NCI-H146 (cell line): ENCODE measurements around the gene SPTBN4.
"Not testable (repeated sequence)": the region's sequence is repeated elsewhere in the genome, so short reads cannot be mapped to it uniquely, and the experiment has no call there.

ENCODE experiments used
- DNase-seq: peaks from one replicate; lab custom pipeline; 2025; lab: John Stamatoyannopoulos, UW

The SPTBN4 gene

DNA sequence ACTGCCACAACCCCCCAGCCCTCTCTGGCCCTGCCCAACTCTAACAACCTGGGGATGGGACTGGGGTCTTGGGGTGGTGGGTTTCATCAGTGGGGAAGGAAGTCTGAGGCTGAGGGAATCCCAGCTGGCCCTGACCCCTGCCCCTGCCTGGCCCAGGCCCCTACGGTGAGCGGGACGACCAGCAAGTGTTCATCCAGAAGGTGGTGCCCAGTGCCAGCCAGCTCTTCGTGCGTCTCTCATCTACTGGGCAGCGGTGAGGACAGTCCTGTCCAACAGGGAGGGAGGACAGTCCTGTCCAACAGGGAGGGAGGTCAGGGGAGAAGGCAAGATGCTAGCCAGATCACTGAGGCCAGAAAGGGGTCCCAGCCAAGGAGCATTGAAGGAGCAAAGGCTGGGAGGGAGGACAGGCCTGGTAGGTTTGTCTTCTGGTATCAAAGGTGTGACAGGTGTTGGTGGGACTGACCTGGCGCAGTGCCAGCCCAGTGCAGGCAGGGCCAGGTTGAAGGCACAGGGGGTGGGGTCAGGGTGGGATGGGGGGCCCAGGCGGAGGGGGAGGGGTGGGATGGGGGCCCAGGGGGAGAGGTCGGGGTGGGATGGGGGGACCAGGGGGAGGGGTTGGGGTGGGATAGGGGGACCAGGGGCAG is 122.2 kb downstream of the SPTBN4 start:
- no peak for DNase-seq

DNA sequence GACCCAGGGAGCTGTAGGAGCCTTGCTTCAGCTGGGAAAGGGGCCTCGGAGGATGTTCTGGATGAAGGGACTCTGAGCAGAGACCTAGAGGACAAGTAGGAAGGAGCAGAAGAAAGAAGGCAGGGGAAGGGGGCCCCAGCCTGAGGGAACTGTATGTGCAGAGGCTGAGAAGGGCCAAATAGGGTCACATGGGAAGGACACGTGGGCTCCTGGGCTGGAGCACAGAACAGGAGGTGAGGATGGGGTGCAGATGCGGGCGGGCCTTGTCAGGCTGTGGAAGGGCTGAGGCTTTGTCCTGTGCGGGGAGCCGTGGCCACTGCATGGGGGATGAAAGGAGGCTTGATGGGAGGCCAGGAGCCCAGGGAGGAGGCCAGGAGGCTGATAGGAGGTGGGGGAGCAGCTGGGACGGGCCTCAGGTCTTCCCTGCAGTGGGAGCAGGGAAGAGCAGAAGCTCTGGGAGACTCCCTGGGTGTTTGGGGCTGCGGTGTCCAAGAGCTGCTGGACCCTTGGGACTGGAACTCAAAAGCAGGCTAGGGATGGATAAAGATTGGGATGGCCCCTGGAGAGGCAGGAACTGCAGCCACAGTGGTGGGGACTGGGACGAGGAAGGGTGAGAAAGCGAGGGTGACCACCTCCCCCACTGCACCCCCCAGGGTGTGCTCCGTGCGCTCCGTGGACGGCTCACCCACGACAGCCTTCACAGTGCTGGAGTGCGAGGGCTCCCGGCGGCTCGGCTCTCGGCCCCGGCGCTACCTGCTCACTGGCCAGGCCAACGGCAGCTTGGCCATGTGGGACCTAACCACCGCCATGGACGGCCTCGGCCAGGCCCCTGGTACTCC is 123.0 kb downstream of the SPTBN4 start:
- no peak for DNase-seq

DNA sequence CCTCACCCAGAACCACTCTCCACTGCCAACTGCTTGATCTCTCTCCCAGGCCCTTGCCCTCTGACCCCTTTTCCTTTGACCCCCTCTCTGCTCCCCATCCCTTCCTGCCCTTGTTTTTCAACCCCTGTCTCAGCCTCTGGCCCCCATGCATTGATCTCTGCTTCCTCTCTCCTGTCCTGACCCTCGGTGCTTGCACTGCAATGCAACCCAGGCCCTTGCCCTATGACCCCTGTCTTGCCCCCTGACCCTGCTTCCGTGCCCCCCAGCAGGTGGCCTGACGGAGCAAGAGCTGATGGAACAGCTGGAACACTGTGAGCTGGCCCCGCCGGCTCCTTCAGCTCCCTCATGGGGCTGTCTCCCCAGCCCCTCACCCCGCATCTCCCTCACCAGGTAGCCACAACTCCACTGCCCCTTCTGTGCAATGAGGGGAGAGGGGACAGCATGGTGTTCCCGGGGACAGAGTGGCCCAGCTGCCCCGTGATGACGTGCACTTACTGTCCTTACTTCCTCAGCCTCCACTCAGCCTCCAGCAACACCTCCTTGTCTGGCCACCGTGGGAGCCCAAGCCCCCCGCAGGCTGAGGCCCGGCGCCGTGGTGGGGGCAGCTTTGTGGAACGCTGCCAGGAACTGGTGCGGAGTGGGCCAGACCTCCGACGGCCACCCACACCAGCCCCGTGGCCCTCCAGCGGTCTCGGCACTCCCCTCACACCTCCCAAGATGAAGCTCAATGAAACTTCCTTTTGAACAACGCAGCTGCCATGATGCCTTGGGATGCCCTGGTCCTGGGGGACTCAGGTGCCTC is 123.9 kb downstream of the SPTBN4 start:
- DNase-seq, result no peak

DNA sequence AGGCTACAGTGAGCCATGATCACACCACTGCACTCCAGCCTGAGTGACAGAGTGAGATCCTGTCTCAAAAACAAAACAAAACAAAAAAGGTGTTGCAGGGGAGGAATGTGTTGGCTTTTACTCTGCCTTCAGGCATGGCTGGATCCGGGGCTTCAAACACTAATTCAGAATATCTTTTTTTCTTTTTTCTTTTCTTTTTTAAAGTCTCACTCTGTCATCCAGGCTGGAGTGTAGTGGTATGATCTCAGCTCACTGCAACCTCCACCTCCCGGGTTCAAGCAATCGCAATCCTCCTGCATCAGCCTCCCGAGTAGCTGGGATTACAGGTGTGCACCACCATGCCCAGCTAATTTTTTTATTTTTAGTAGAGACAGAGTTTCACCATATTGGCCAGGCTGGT is 124.9 kb downstream of the SPTBN4 start:
- not testable (repeated sequence) for DNase-seq

- DNase-seq, result peak; percentile 57
These were observed 125.4 kb downstream of the SPTBN4 start for GRCh38 chr19:40592170-40592569.

DNA sequence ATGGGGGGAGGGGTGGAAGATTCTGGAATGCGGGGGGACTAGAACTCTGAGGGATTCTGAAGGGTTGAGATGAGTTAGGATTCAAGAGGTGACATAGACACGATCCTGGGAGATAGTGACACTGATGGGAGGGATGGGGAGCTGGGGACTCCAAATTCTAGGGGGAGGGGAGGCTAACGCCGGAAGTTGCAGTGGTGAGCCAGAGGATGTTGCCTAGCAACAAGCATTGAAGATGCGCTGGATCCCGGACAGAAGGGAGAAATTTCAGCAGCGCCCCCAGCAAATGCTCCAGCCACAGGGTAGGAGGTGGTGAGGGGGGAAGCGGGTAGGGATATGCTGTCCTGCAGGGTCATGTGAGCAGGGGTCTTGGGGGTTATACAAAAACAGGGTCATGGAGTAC is 127.5 kb downstream of the SPTBN4 start:
- DNase-seq, result peak; percentile 21

DNA sequence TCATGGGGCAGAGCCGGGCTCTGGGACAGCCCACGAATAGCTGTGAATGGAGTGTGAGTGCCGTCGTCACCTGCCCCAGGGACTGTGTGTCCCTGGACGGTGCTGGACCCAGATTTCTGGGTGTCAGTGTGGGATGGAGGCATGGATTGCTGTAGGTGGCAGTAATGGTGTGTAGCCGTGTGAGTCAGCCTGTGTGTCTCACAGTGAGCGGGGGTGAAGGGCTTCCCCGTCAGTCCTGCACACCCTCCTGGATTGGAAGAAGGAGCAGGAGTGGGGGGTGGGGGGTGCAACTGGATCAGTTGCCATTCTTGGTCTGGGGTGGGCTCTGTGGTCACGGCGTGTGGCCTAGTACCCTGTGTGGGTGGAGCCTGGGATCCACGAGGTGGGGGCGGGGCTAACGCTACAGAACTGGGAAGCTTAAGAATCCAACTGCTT is 127.9 kb downstream of the SPTBN4 start:
- no peak for DNase-seq

DNA sequence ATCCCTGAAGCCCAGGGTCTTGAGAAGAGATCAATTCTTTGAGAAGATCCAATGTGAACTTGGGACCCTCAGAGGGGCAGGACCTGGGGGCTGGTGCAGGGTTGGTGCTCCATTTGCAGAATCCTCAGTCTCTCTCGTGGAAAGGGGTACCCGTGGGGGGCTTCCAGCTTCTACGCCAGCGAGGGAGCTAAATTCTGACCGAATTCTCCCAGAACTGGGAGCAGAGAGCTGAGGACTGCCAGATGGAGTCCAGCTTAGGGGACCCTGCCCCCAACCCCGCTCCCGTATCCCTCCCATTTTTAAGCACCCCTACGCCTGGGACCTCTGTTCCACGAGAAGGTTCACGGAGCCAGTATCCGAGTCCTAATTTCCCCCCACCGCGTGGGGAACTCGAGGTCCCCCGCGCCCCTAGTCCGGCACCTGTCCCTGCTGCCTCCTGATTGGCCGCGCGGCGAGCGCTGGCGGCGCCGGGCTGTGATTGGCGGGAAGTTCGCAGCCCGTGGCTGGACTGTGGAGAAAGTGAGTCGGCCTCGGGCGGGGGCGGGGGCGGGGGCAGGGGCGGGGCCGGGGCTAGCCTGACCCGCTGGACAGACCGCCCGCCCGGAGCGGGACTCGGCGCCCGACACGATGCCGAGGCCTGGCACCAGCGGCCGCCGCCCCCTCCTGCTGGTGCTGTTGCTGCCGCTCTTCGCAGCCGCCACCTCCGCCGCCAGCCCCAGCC is 130.0 kb downstream of the SPTBN4 start:
- DNase-seq, result no peak

DNA sequence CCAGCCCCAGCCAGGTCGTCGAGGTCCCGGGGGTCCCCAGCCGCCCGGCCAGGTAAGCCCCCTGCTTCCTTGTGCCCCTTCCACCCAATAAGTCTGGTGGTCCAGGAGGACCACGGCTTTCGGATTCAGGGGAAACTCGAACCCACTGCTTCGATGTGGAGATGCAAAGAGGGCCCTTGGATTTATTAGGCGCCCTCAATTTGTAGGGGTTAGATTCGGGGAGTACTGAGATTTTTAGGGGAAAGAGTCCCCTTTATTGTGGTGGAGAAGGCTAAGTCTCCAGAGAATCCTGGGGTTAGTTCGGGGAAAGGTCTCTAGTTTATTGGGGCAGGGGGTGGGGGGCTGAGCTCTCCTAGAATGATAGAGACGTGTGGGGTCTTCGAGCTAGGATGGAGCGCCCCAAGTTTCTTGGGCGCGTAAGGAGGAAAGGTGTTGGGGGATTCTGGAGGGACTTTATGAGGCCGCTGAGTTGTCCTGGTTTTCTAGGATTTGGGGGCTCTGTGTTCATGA is 130.6 kb downstream of the SPTBN4 start:
- DNase-seq, result no peak

DNA sequence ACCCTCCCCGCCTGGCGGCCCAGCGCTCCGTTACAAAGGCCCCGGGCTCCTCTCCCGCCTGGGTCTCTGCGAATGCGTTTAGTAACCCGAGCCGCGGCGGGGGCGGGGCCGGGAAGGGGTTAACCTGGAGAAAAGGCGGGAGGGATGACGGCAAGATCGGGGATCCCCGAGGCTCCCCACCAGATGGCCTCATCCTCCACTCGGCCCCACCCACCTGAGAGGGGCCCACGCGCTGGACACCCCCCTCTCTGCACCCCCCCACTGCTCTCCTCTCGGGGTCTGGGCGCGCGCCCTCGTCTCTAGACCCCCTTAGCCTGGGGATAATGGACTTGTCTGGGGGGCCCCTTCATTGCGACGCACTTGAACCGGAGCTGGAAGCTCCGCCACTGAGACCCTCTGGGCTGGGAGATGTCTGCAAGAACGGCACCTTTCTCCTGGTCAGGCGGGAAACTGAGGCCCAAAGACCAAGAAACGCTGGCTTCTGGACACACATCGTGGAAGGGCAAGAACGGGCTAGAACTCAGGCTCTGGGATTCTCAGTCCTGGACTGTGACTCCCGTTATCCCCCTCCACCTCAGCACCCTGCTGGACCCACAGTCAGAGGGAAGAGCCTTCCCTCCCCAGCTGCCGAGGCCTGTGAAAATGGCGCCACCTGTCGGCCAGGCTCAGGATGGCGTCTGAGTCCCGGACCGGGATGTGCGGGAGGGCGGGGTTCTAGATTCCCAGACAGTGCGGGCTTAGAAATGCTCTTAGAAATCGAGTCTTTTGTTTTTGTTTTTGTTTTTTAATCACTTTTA is 131.5 kb downstream of the SPTBN4 start:
- peak; percentile 74 for DNase-seq

DNA sequence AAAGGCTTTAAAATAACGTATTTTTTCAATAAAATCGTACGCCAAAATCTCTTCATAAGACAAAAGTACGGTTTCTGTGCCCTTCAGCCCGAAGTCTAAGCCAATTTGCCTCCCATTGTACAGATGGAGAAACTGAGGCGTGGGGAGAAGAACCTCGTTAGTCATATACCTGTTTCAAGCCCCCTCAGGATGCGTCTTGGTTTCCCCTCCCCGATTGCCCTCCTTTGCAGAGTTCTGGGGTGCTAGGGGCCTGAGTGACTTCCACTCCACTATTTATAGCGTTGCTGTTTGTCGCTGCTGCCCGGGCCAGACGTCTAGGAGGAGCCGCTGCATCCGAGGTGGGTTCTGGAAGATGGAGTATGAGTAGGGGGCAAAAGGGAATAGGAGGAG is 132.1 kb downstream of the SPTBN4 start:
- DNase-seq, result no peak

GRCh38 chr19:40599331-40599901 is 132.6 kb downstream of the SPTBN4 start:
- no peak for DNase-seq

DNA sequence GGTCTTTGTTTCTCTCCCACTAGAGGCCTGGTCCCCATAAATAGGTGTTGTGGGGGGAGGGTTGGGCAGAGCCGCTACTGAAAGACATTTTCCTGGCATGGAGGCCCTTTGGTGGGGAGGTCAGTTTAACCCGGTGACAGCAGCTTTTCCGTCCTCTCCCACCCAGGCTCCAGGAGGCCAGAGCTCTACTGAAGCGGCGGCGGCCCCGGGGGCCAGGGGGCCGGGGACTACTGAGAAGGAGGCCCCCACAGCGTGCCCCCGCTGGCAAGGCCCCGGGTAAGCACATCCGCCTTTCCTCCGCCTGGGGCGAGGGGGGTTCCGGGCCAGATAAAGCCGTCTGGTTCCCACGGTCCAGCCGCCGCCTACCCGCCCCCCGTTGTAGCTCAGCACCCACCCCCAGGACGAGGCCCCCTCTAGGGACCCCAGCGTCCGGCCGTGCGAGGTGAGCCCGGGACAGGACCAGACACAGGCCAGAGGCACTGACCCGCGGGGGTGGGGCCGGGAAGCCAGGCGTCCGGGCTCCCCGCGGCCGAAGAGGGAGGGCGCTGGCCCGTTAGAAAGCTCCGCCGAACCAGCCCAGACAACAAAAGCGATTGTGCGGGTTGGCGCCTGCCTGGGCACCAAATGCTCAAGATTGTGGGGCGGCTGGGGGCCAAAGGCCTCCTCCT is 133.2 kb downstream of the SPTBN4 start:
- no peak for DNase-seq

DNA sequence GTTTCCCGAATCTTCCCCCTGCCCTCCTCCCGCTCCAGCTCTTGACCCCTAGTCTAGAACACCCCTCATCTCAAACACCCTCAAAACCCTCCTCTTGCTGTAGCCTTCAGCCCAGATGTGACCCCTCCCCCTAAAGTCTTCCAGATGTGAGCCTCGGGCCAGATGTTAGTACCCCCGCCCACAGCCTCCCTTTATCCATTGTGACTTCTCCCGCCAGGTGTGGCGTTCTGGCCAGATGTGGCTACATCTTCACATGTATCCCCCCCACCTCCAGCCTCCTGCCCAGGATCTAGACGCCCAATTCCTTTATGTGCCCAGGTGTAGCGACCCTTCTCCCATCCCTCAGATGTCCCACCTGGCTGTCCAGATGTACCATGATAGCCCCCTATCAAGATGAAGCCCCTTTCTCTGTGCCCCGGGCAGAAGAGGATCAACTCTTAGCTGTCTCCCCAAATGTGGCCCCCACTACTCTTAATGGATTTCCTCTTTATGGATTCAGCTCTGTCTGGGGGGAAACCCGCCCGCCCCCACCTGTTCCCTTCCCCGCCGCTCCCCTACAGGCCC is 133.9 kb downstream of the SPTBN4 start:
- DNase-seq, result no peak

GRCh38 chr19:40601134-40601974 is 134.6 kb downstream of the SPTBN4 start, which contains the start of gene LTBP4:
Gene LTBP4, plus strand, starts transcription at chr19:40601369. Its CDS starts 19 bp downstream, at chr19:40601388.
- no peak for DNase-seq

DNA sequence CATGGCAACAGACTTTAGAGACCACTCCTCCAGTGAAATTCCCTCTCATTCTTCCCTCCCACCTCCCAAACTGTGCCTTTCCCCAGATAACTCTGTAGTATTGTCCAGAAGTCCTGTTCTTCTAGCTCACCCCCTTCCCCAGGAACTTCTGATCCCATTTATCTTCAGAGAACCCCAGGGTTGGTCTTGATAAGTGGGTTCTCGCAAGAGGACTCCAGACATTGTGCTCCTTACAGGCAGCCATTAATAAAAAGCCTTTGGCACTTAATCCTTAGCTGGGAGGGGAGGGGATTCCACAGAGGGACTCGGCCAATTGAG is 136.2 kb downstream of the SPTBN4 start:
- DNase-seq, result no peak

- peak; percentile 93 for DNase-seq
These were observed 136.8 kb downstream of the SPTBN4 start for GRCh38 chr19:40603389-40604170.

- no peak for DNase-seq
These were observed 137.4 kb downstream of the SPTBN4 start for GRCh38 chr19:40604171-40604646.
